Stimulated activated naive B cell treated with anti-CD40 and anti-IgM and Interleukin-4, amounts not matched to agents 10 μg/mL and 1 μg/mL and 100 μg/mL, for 72 hours (primary cell): ENCODE measurements around the gene IER3.

Experiments used
- ATAC-seq, 2 donors: fragments of 150-1000 bp; cut with Tn5 transposase; replicated peaks; 2 replicates each; pipeline ENCODE4 v1.10.0; 2021; ENCODE audit warnings: moderate library complexity in 1 of 2
- DNase-seq: peaks from one replicate; pipeline ENCODE4 v3.0.0; 2021
- H3K27ac Mint-ChIP-seq: one replicate; pipeline ENCODE4 v1.8.0; 2022; ENCODE audit warnings: mild to moderate bottlenecking, mixed read lengths
- H3K27me3 Mint-ChIP-seq, 2 donors: one replicate each; pipeline ENCODE4 v1.8.0; 2022; ENCODE audit warnings: mixed read lengths in 2 of 2
- H3K36me3 Mint-ChIP-seq, 2 donors: one replicate each; pipeline ENCODE4 v1.8.0; 2022; ENCODE audit warnings: mixed read lengths in 2 of 2, mild to moderate bottlenecking in 1 of 2
- H3K4me1 Mint-ChIP-seq, 2 donors: one replicate each; pipeline ENCODE4 v1.8.0; 2022; ENCODE audit warnings: mixed read lengths in 2 of 2, mild to moderate bottlenecking in 1 of 2
- H3K4me3 Mint-ChIP-seq, 2 donors: one replicate each; pipeline ENCODE4 v1.8.0; 2022; ENCODE audit warnings: mild to moderate bottlenecking in 2 of 2, mixed read lengths in 2 of 2, moderate library complexity in 1 of 2
- H3K9me3 Mint-ChIP-seq, 2 donors: one replicate each; pipeline ENCODE4 v1.8.0; 2022; ENCODE audit warnings: mixed read lengths in 2 of 2, mild to moderate bottlenecking in 1 of 2

IER3 gene

DNA sequence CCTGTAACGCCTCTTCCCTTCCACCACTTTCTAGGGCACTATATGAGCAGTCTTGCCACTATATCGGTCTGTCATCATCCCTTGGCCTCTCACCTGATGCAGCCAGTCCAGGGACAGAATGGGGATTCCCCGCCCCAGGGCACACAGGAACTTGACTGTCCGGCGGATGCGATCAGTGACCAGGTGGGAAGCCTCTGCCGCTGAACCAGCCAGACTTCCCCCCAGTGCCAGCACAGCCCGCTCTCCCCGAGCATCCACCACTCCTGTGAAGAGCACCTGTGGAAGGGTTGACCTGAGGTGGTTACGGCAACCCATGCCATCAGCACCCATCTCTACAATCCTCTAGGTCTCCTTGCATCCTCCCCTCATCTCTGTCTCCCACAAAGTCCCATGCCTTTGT is 41.3 kb downstream of the IER3 start:
- Mint-ChIP-seq H3K4me1 (peaks cover 8 to 14% of the 10 kb centered on the region in 2 donors), H3K4me3 (no peak overlapping the region), H3K27me3 (no peaks in the 10 kb centered on the region), H3K9me3 (no peaks in the 10 kb centered on the region), H3K36me3 (peaks cover 51 to 61% of the 10 kb centered on the region in 2 donors), H3K27ac (no peak overlapping the region)
- ATAC-seq (no peak), DNase-seq (no peak)

DNA sequence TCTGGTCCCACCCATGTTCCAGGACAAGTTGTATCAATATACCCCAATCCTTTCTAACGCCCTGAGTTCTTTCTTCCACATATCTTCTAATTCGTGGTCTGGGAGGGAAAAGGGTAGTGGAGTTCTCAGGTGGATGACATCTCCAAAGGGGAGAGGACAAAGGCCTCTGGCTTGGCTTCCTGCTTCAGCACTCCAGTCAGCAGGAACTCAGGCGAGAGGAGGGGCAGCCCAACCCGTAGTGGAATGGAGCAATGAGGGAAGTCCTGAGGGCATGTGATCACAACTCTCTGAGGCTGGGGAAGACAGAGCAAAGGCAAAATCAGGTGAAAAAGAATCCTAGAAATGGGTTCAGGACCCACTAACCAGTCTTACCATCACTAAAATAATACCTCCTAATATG is 44.0 kb downstream of the IER3 start:
- H3K4me1 Mint-ChIP-seq, result peaks cover 5 to 8% of the 10 kb centered on the region in 2 donors
- no peaks in the 10 kb centered on the region for H3K27me3 Mint-ChIP-seq
- no peaks in the 10 kb centered on the region for H3K9me3 Mint-ChIP-seq
- DNase-seq (no peak), ATAC-seq (no peak)
- no peak overlapping the region for H3K27ac Mint-ChIP-seq
- no peak overlapping the region for H3K4me3 Mint-ChIP-seq
- H3K36me3 Mint-ChIP-seq, result peaks cover 37 to 48% of the 10 kb centered on the region in 2 donors

GRCh38 chr6:30696432-30696831 is 47.9 kb downstream of the IER3 start:
- DNase-seq (no peak), ATAC-seq (no peak)
- H3K9me3 Mint-ChIP-seq, result no peaks in the 10 kb centered on the region
- H3K4me1 Mint-ChIP-seq, result peaks cover 0 to 6% of the 10 kb centered on the region in 2 donors
- no peak overlapping the region for H3K27ac Mint-ChIP-seq
- H3K27me3 Mint-ChIP-seq, result no peaks in the 10 kb centered on the region
- peaks cover 6 to 15% of the 10 kb centered on the region in 2 donors for H3K36me3 Mint-ChIP-seq
- H3K4me3 Mint-ChIP-seq, result no peak overlapping the region
